Dermis lymphatic vessel endothelial cell (primary cell): Measurements from ENCODE around the gene KLHL41. TPM values are rescaled to one million over a fixed set of nuclear protein-coding genes. Genes with fewer than 3 reads are reported as not detected.

Experiments used
- total RNA-seq: library from RNA; depleted of rRNA; stranded (reverse); fragments of >200 nt; gene quantifications from 2 replicates; pipeline ENCODE4 v1.2.1, GENCODE V29; 2014

The KLHL41 gene
- under 0.01 and 0.17 TPM in 2 replicates for total RNA-seq

DNA sequence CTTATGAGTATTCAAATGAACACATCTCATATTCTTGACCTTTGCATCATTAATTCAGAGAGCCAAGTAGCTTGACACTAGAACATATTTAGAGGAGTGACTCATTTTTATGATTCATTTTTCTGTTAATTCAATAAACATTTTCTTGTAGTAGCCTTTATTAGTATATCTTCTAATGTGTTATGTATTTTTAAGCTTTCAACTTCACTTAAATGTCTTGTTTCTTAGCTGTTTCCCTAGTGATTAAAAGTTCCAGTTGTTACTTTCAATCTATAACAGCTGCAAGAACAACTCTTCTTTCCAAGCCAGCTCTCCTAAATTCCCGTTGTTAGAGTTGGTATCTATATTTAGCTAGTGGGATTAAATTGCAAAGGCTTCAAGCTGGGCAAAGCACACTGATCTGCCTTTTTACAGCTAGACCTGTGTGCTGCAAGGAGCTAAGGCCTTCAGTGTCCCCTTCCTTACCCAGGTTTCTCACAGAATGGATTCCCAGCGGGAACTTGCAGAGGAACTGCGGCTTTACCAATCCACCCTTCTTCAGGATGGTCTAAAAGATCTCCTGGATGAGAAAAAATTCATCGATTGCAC, at the start of gene KLHL41:
Gene KLHL41 (plus strand): TSS at position 405 of the 588 bp plus-strand sequence. CDS start 77 bp downstream, at position 482.

GRCh38 chr2:169479257-169480078, 30.0 kb upstream of the KLHL41 start, which contains the start of gene BBS5:
TSS of gene BBS5 (plus strand) at chr2:169479494. CDS start at chr2:169479554, 60 bp downstream.

GRCh38 chr2:169573160-169573973, 63.9 kb downstream of the KLHL41 start, which contains the start of gene FASTKD1:
TSS of gene FASTKD1 (minus strand) at chr2:169573865. CDS start at chr2:169572029, 1,836 bp downstream.

Other genes with a start within 250 kb of the KLHL41 start
- under 0.01 TPM in 2 replicates for gene LRP2, start 147.2 kb upstream of the KLHL41 start, total RNA-seq
- gene BBS5, start 30.2 kb upstream of the KLHL41 start, total RNA-seq, result 1.5 and 2.6 TPM in 2 replicates
- 11.1 and 17.4 TPM in 2 replicates for gene FASTKD1, start 64.2 kb downstream of the KLHL41 start, total RNA-seq
- gene PPIG, start 74.6 kb downstream of the KLHL41 start, total RNA-seq, result 18.4 and 26.9 TPM in 2 replicates
- gene CFAP210, start 184.7 kb downstream of the KLHL41 start, total RNA-seq, result not detected in 2 replicates
- 2.7 and 3.3 TPM in 2 replicates for gene PHOSPHO2, start 184.8 kb downstream of the KLHL41 start, total RNA-seq
- 21.6 and 38.8 TPM in 2 replicates for gene KLHL23, start 224.1 kb downstream of the KLHL41 start, total RNA-seq